GM21515 (cell line): ENCODE data around the gene PDE7B.
"Not testable (repeated sequence)": the region's sequence is repeated elsewhere in the genome, so short reads cannot be mapped to it uniquely, and the experiment has no call there.

Experiments used
- ATAC-seq: cut with Tn5 transposase; IDR thresholded peaks from one replicate; pipeline ENCODE4 v1.9.1; 2021; ENCODE audit not compliant: unreplicated experiment

Gene PDE7B

DNA sequence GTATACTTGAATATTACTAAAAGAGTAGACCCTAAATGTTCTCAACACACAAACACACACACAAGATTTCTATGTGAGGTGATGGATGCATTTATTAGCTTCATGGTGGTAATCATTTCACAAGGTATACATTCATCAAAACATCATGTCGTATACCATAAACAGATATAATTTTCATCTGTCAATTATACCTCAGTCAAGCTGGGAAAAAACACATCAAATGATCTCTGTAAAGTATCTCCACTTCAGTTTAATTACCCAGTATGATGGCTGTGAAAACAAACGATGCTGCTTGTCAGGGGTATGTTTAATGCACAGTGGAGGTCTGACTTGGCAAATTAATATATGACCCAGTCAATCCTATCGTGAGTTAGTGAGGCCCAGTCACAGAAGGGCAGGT, 241.4 kb downstream of the PDE7B start:
- no peak for ATAC-seq

DNA sequence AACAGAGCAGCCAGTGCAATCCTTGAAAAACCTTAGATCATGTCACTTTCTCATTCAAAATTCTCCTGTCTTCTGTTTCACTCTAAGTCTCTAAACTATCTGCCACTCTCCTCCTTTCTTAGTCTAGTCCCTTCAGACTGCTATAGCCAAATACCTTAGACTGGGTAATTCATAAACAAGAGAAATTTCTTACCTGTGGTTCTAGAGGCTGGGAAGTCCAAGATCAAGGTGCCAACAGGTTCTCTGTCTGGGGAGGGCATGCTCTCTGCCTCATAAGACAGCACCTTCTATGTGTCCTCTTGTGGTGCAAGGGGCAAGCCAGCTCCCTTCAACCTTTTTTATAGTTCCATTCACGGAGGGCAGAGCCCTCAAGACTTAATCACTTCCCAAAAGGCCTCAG, 242.3 kb downstream of the PDE7B start:
- no peak for ATAC-seq

DNA sequence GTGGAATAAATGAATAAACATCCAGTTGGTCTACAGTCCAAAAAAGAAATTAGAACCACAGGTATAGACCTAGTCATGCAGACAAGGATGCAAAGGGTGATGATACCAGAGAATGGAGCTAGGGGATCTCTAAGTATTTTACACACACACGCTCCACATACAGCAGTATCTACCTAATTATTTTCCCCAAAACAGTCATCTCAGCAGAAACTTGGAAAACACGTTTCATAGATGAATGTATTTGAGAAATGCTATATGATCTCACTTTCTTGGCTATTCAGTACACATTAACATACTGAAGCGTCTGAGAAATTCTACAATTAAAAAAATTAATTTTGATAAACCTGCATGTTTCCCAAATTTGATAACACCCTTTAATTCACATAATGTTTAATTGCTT, 243.3 kb downstream of the PDE7B start:
- no peak for ATAC-seq

GRCh38 chr6:136095986-136096385, 244.5 kb downstream of the PDE7B start:
- no peak for ATAC-seq

DNA sequence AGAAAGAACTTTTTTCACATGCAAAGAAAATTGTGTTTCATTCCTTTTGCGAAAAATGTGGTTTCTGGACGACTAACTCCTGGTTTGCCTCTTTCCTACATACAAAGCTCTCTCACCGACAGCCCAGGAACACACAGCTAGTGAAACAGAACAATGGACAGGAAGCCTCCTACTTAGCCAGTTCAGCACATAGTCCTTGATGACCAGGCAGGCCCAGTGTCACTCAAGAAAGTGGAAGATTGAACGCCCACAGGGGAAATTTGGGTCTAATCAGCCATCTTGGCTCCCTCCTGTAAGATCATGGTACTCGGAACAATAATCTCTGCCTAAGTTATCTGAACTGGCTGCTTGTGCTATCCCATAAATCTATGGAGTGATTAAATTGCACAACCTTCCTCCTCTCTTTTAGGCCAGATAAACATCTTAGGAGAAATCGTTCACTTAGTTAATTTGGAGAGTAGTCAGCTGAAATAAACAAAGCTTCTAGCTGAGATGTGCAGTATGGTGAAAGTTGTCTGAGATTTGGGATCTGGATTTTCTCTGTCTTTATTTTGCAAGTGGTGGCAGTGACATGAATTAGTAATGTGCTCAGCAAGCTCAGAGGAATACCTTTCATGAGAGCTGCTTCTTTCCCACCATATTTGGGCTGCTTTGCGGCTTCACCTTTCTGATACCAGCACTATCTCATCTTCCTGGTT, 251.6 kb downstream of the PDE7B start:
- ATAC-seq = no peak

- ATAC-seq = no peak
Measured at GRCh38 chr6:136103763-136104311, 252.3 kb downstream of the PDE7B start.

DNA sequence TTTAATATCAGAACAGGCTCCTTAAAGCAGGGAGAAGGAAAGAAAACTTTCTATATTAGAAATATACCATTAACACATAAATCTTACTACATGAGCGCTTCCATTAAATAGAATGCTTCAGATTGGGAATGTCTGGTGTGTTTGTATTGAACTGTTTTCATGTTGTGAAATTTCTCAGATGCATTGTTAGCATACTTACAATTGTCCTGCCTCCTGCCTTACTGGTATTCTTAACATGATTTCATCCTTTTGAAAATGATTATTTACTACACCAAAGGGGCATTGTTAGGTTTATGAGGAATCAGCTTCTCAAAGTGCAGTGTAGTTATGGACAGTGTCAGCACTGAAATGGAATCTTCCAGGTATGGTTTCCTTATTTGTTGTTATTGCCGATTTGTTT, 253.1 kb downstream of the PDE7B start:
- no peak for ATAC-seq

- not testable (repeated sequence) for ATAC-seq
Measured at GRCh38 chr6:136105797-136106196, 254.3 kb downstream of the PDE7B start.

DNA sequence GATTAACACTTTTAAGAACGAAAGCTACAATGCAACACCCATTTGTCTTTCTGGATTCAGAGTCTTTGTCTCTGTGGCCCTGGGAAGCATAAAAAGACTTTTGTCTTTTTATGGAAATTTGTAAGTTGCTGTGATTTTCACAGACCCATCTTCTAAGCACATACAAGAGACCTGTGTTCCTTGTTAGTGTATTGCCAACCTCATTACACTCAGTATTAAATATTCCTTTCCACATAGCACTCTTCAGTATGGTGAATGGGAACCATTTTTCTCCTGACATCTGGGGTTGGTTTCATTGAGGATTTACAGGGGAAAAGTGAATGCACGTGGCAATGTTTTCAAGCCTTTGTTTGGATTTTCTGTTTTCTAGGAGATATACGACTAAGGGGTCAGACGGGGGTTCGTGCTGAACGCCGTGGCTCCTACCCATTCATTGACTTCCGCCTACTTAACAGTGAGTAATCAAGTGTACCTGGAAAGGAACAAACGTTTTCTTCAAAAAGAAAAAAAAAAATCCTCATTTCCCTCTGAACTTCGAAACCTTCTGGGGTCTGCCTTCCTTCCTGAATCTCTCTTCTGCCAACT, 257.0 kb downstream of the PDE7B start:
- ATAC-seq = no peak

GRCh38 chr6:136111831-136112230, 260.3 kb downstream of the PDE7B start:
- ATAC-seq = no peak

GRCh38 chr6:136112262-136112661, 260.8 kb downstream of the PDE7B start:
- ATAC-seq = no peak

- ATAC-seq = no peak
Measured at GRCh38 chr6:136113736-136114173, 262.3 kb downstream of the PDE7B start.

GRCh38 chr6:136114661-136115060, 263.2 kb downstream of the PDE7B start:
- ATAC-seq = no peak

DNA sequence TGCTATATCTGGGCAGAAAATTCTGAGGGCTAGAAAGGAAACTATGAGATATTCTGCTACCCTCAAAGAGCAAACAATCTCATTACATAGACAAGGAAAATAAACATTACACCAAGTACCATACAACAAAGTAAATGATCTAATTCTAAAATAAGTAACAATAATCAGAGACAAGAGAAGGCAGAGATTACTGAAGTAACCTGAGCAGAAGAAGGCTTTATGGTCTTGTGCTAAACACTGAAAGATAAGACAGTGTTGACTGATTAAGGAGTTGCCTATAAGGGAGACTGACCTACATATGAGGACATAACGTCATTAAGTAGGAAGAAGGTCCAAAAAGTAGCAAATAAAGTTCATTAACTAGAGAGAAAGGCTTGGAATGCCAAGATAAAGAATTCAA, 264.4 kb downstream of the PDE7B start:
- ATAC-seq = no peak

DNA sequence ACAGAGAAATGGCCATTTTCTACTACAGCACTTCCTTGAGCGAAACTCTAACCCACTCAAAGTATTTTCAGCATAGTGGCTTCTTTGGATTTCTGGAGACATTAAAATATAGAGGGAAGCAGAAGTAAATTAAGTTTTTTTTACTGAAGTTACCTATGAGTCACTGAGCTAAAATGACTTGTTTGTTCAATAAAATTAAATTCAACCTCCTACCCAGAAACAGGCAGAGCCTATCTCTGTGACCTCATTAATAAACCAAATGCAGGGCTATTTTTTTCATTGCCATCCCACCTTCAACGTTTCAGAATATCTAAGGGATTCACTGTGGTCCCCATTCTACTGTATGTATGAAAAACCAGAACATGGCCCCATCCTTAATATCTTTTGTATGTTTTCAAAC, 265.6 kb downstream of the PDE7B start:
- ATAC-seq = no peak

DNA sequence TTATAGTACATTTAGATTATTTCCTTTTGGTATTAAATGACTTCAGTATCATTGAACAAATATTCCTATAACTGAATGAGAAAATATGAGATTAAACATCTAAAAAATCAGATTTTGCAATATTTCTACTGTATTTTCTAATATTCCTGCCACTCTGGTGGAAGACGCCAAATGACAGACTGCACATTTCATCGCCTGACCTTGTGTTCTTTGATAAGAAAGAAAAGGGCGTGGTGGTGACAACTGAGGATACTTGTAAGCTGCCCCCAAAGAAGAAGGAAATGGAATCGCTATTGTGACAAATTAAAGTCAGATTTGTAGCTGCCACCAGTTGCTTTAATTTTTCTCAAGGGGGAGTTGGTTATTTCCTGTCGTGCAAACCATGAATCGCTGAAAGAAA, 267.3 kb downstream of the PDE7B start:
- no peak for ATAC-seq

DNA sequence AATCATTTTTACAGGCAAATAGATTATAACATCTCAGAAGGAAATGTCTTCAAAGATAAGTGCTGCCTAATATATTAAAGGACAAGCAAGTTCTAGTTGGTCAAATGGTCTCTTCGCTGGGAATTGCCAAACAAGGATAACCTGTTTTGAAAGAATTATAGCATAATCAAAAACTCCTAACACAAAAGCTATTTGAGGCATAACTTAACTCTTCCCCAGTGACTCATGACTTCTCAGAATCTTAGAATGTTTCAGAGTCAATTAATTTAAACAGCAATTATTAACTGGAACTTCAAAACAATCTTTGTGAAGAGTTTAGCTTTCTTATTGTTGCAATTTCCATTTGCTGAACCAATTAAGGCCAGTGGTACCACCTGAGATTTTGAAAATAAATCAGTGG, 272.0 kb downstream of the PDE7B start:
- ATAC-seq = no peak

DNA sequence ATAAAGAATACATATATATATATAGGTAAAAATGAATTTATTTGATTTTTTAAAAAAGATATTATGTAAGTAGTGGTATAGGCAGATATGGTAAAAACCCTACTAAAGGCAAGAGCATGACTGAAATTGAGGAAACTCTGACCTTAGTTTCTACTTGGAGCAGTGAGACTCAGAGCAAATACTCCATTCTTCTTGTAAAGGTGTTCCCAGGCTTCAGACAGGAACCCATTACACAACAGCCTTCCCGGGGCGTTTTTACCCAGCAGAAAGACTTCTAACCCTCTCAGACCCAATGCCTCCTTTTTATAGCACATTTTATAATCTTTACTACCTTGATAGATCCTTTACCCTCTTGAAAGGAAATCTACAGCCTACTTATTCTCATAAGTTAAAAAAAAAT, 274.1 kb downstream of the PDE7B start:
- ATAC-seq = no peak

DNA sequence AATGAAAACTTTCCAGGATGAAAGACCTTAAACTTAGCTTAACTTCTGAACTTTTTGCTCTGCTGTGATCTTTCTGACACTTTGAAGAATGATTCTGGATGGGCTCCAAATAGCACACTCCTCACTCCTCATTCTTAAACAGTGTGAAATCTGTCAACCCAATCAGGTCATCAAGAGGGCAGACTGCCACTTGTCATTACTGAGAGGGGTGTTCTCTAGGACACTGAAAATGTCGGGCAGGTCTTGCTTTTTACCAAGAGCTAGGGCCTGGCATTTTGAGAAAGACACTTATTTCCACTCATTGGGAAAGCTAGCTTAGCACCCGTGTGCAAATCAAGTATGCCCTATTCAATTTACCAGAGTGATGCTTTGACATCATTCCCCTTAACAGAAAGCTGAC, 276.4 kb downstream of the PDE7B start:
- no peak for ATAC-seq

GRCh38 chr6:136129365-136129764, 277.9 kb downstream of the PDE7B start:
- ATAC-seq = no peak

- ATAC-seq = no peak
Measured at GRCh38 chr6:136134268-136134667, 282.8 kb downstream of the PDE7B start.

DNA sequence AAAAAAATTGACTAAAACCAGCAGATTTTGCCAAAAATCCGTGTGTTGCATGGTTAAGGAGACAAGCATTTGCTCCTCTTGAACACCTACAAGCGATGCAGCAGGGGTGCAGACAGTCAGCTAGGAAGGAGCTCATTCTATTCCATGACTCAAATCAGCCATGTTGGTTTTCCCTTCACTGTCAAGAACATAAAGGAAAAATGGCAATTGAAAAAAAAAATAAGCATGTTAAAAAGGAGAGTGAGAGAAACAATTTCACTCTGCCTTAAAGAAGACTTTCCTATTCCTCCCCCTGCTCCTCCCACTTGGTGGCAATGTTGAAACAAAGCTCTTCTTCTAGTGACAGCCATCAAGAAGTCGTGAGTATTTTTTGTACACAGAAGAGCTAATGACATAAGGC, 283.2 kb downstream of the PDE7B start:
- no peak for ATAC-seq

DNA sequence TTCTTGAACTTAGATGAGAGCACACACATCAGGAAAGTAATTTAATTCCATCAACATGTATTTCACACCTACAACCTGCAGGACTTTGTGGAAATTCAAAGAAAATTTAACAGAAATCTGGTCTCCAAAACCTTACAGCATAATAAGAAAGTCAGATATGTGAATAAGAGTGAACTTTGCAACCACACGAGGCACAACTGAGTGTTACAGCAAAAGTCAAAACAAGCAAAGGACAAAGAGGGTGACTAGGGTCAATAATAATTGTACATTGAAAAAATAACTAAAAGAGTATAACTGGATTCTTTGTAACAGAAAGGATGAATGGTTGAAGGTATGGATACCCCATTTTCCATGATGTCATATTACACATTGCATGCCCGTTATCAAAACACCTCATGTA, 284.8 kb downstream of the PDE7B start:
- no peak for ATAC-seq
